Colonic mucosa (tissue), 4 donors: ENCODE data around the gene KMT2C. TPM values are rescaled to one million over a fixed set of nuclear protein-coding genes. Genes with fewer than 3 reads are reported as not detected.

Experiments
- DNase-seq: peaks from one replicate; pipeline ENCODE4 v3.0.0-alpha.2; 2020
- H3K27ac ChIP-seq: fragments of 200-600 bp; one replicate; pipeline ENCODE4 v1.8.0; 2021
- H3K27me3 ChIP-seq: fragments of 200-600 bp; one replicate; pipeline ENCODE4 v1.8.0; 2021
- H3K36me3 ChIP-seq: fragments of 200-600 bp; one replicate; pipeline ENCODE4 v1.8.0; 2021
- H3K4me1 ChIP-seq: fragments of 200-600 bp; one replicate; pipeline ENCODE4 v1.8.0; 2021; ENCODE audit warnings: mild to moderate bottlenecking
- H3K4me3 ChIP-seq: fragments of 200-600 bp; one replicate; pipeline ENCODE4 v1.8.0; 2021
- H3K9ac ChIP-seq, 2 donors: one replicate each; pipeline ENCODE4 v1.7.0; 2013; ENCODE audit warnings: control low read depth in 2 of 2, low read depth in 2 of 2, low read length in 2 of 2
- H3K9me3 ChIP-seq: fragments of 200-600 bp; one replicate; pipeline ENCODE4 v1.8.0; 2021
- CTCF ChIP-seq: fragments of 200-600 bp; IDR thresholded peaks from one replicate; pipeline ENCODE4 v1.8.0; 2022; ENCODE audit warnings: antibody characterized with exemption, mild to moderate bottlenecking
- intact Hi-C: fragments of 100-400 bp; cut with DNase I; formaldehyde crosslinking; loops from one replicate; pipeline ENCODE4 v1.14.1; 2022
- total RNA-seq, 2 donors: library from RNA; stranded (reverse); fragmentation: NEBNext Ultra II Directional in 1 of 2; extraction: Animal tissue kit (Norgen Biotek cat#: 25700) in 1 of 2; gene quantifications; one replicate each; pipeline ENCODE4 v1.2.1, GENCODE V29; 2021
- donor health status: healthy.
- donor health status: DM: no; HTN: no; CAD: no.
- donor health status: DM: no; HTN: no; CAD: no.

The KMT2C gene
- total RNA-seq, 2 donors from 2014 or later, result 70.9 to 73.3 TPM

GRCh38 chr7:152347888-152348287 is 87.9 kb downstream of the KMT2C start:
- no peaks in the 10 kb centered on the region for H3K9me3 ChIP-seq
- no peak for TF ChIP-seq CTCF
- intact Hi-C loops, result no loop called here
- no peaks in the 10 kb centered on the region for H3K4me1 ChIP-seq
- no peaks in the 10 kb centered on the region for H3K27me3 ChIP-seq
- no peak overlapping the region for H3K27ac ChIP-seq
- no peak overlapping the region for H3K9ac ChIP-seq
- DNase-seq, result no peak
- H3K4me3 ChIP-seq, result no peak overlapping the region
- no peaks in the 10 kb centered on the region for H3K36me3 ChIP-seq

GRCh38 chr7:152344253-152344652 is 91.5 kb downstream of the KMT2C start:
- H3K4me3 ChIP-seq, result no peak overlapping the region
- H3K4me1 ChIP-seq, result no peaks in the 10 kb centered on the region
- no peak overlapping the region for H3K9ac ChIP-seq
- DNase-seq, result no peak
- no peaks in the 10 kb centered on the region for H3K9me3 ChIP-seq
- intact Hi-C loops, result no loop called here
- no peaks in the 10 kb centered on the region for H3K36me3 ChIP-seq
- no peaks in the 10 kb centered on the region for H3K27me3 ChIP-seq
- H3K27ac ChIP-seq, result no peak overlapping the region
- no peak for TF ChIP-seq CTCF

GRCh38 chr7:152342796-152343195 is 93.0 kb downstream of the KMT2C start:
- Histone ChIP-seq H3K4me3 (no peak overlapping the region), H3K4me1 (no peaks in the 10 kb centered on the region), H3K9me3 (no peaks in the 10 kb centered on the region), H3K27ac (no peak overlapping the region), H3K36me3 (no peaks in the 10 kb centered on the region), H3K9ac (no peak overlapping the region), H3K27me3 (no peaks in the 10 kb centered on the region)
- intact Hi-C loops, result no loop called here
- no peak for TF ChIP-seq CTCF
- no peak for DNase-seq

GRCh38 chr7:152341914-152342236 is 93.9 kb downstream of the KMT2C start:
- Histone ChIP-seq H3K9ac (no peak overlapping the region), H3K4me1 (no peaks in the 10 kb centered on the region), H3K27me3 (no peaks in the 10 kb centered on the region), H3K36me3 (no peaks in the 10 kb centered on the region), H3K27ac (no peak overlapping the region), H3K9me3 (no peaks in the 10 kb centered on the region), H3K4me3 (no peak overlapping the region)
- no peak for TF ChIP-seq CTCF
- DNase-seq, result no peak
- intact Hi-C loops, result no loop called here

- Histone ChIP-seq H3K27ac (no peak overlapping the region), H3K27me3 (no peaks in the 10 kb centered on the region), H3K9me3 (no peaks in the 10 kb centered on the region), H3K4me3 (no peak overlapping the region), H3K4me1 (no peaks in the 10 kb centered on the region), H3K9ac (no peak overlapping the region), H3K36me3 (no peaks in the 10 kb centered on the region)
- intact Hi-C loops, result no loop called here
- TF ChIP-seq CTCF, result peak; percentile 37
- peak; percentile 22 for DNase-seq
These were observed 94.5 kb downstream of the KMT2C start for GRCh38 chr7:152341039-152341913.
